GM23248 (cell line): ENCODE measurements around the gene SLC51B. TPM values are rescaled to one million over a fixed set of nuclear protein-coding genes. Genes with fewer than 3 reads are reported as not detected.

Experiments used
- DNase-seq: peaks from one replicate; pipeline ENCODE4 v3.0.0-alpha.2; 2015
- H2AFZ ChIP-seq: fragments of 200-600 bp; sonication (generic); 2 replicates; pipeline ENCODE4 v1.6.1; 2016; ENCODE audit warnings: antibody characterized with exemption
- H3F3A ChIP-seq: fragments of 200-600 bp; sonication (generic); 2 replicates; pipeline ENCODE4 v1.6.1; 2016; ENCODE audit warnings: mild to moderate bottlenecking, antibody characterized with exemption, mixed run types; ENCODE audit not compliant: insufficient read depth
- H3K27ac ChIP-seq: fragments of 200-600 bp; sonication (generic); 2 replicates; pipeline ENCODE4 v1.5.1; 2016; ENCODE audit warnings: mild to moderate bottlenecking
- H3K27me3 ChIP-seq: fragments of 200-600 bp; sonication (generic); replicated peaks from 2 replicates; pipeline ENCODE4 v1.6.1; 2016; ENCODE audit warnings: mild to moderate bottlenecking; ENCODE audit not compliant: insufficient read depth
- H3K36me3 ChIP-seq: fragments of 200-600 bp; sonication (generic); 2 replicates; pipeline ENCODE4 v1.6.1; 2016; ENCODE audit warnings: low read depth, mild to moderate bottlenecking
- H3K4me1 ChIP-seq: fragments of 200-600 bp; sonication (generic); 2 replicates; pipeline ENCODE4 v1.6.1; 2016; ENCODE audit warnings: mild to moderate bottlenecking; ENCODE audit not compliant: insufficient read depth
- H3K4me2 ChIP-seq: fragments of 200-600 bp; sonication (generic); one replicate; pipeline ENCODE4 v1.6.1; 2016; ENCODE audit warnings: mild to moderate bottlenecking; ENCODE audit not compliant: unreplicated experiment
- H3K4me3 ChIP-seq: fragments of 200-600 bp; sonication (generic); 2 replicates; pipeline ENCODE4 v1.5.1; 2016; ENCODE audit warnings: mild to moderate bottlenecking
- H3K79me2 ChIP-seq: fragments of 200-600 bp; sonication (generic); 2 replicates; pipeline ENCODE4 v1.6.1; 2016; ENCODE audit warnings: mild to moderate bottlenecking; ENCODE audit not compliant: insufficient read depth
- H3K9ac ChIP-seq: fragments of 200-600 bp; sonication (generic); 2 replicates; pipeline ENCODE4 v1.6.1; 2016; ENCODE audit warnings: mild to moderate bottlenecking
- H3K9me2 ChIP-seq: fragments of 200-600 bp; sonication (generic); 2 replicates; pipeline ENCODE4 v1.6.1; 2016; ENCODE audit warnings: mixed run types, mild to moderate bottlenecking, moderate library complexity; ENCODE audit not compliant: insufficient read depth
- H3K9me3 ChIP-seq: fragments of 200-600 bp; sonication (generic); one replicate; pipeline ENCODE4 v1.6.1; 2017; ENCODE audit warnings: low read depth
- H4K20me1 ChIP-seq: fragments of 200-600 bp; sonication (generic); 2 replicates; pipeline ENCODE4 v1.6.0; 2016; ENCODE audit not compliant: insufficient read depth
- EZH2 ChIP-seq: fragments of 200-600 bp; sonication (generic); IDR thresholded peaks from 2 replicates; pipeline ENCODE4 v1.6.1; 2018; ENCODE audit warnings: antibody characterized with exemption, mild to moderate bottlenecking; ENCODE audit not compliant: insufficient read depth, poor library complexity, severe bottlenecking
- EZH2phosphoT487 ChIP-seq: fragments of 200-600 bp; sonication (generic); IDR thresholded peaks from 2 replicates; pipeline ENCODE4 v1.6.1; 2018; ENCODE audit warnings: antibody characterized with exemption, moderate library complexity, mild to moderate bottlenecking, low read depth; ENCODE audit not compliant: insufficient read depth
- WGBS, 2 experiments: methylation state at CpG; one replicate each; pipeline ENCODE4 v1.1.6; 2015 to 2017; ENCODE audit warnings: low lambda C conversion rate in 2 of 2, low coverage in 1 of 2; ENCODE audit errors: missing lambda C conversion rate in 2 of 2; 5-methylcytosine and 5-hydroxymethylcytosine counted together
- in situ Hi-C: fragments of 300-500 bp; cut with MboI; formaldehyde crosslinking; loops from 2 replicates; pipeline ENCODE4 v1.15.0; 2020
- polyA plus RNA-seq: library from polyadenylated mRNA; unstranded; fragments of >200 nt; fragmentation: Nextera tagmentation; extraction: Ambion mirVana; gene quantifications from 2 replicates; pipeline ENCODE4 v1.2.1, GENCODE V29; 2016
- total RNA-seq: library from RNA; depleted of rRNA; stranded (reverse); fragments of >200 nt; shearing (Covaris generic); gene quantifications from 2 replicates; pipeline ENCODE4 v1.2.3, GENCODE V29; 2014

The SLC51B gene
- total and polyA plus RNA-seq, 2 experiments from 2014 or later: not detected

- WGBS, 2 experiments: 85 to 98% methylated on average over 1 of the region's 1 CpG
- H2AFZ ChIP-seq: no peak overlapping the region
- H3K4me2 ChIP-seq: no peak overlapping the region
- H3K9me3 ChIP-seq: no peaks in the 10 kb centered on the region
- no peaks in the 10 kb centered on the region for H3K79me2 ChIP-seq
- TF ChIP-seq EZH2phosphoT487: no peak
- TF ChIP-seq EZH2: no peak
- no peak overlapping the region for H3K27ac ChIP-seq
- no peaks in the 10 kb centered on the region for H3F3A ChIP-seq
- H3K4me1 ChIP-seq: no peaks in the 10 kb centered on the region
- in situ Hi-C loops: no loop called here
- H3K9ac ChIP-seq: no peak overlapping the region
- no peaks in the 10 kb centered on the region for H3K27me3 ChIP-seq
- DNase-seq: no peak
- H3K36me3 ChIP-seq: no peaks in the 10 kb centered on the region
- no peaks in the 10 kb centered on the region for H4K20me1 ChIP-seq
- H3K4me3 ChIP-seq: no peak overlapping the region
- no peaks in the 10 kb centered on the region for H3K9me2 ChIP-seq
Observed at GRCh38 chr15:65037309-65037708, 7.9 kb upstream of the SLC51B start.

- no peak overlapping the region for H3K4me2 ChIP-seq
- H2AFZ ChIP-seq: no peak overlapping the region
- no peak for DNase-seq
- WGBS, 2 experiments: 94 to 97% methylated on average over 3 of the region's 3 CpGs
- no peaks in the 10 kb centered on the region for H4K20me1 ChIP-seq
- no peak overlapping the region for H3K9ac ChIP-seq
- TF ChIP-seq EZH2phosphoT487: no peak
- TF ChIP-seq EZH2: no peak
- no peaks in the 10 kb centered on the region for H3K36me3 ChIP-seq
- no peak overlapping the region for H3K4me3 ChIP-seq
- in situ Hi-C loops: no loop called here
- H3K9me3 ChIP-seq: no peaks in the 10 kb centered on the region
- peaks cover 7% of the 10 kb centered on the region; the same call in 1 of the 2 replicates for H3F3A ChIP-seq
- H3K9me2 ChIP-seq: no peaks in the 10 kb centered on the region
- no peaks in the 10 kb centered on the region for H3K27me3 ChIP-seq
- H3K4me1 ChIP-seq: peaks cover 9% of the 10 kb centered on the region; the same call in 1 of the 2 replicates
- H3K27ac ChIP-seq: no peak overlapping the region
- no peaks in the 10 kb centered on the region for H3K79me2 ChIP-seq
Observed at GRCh38 chr15:65038428-65038827, 6.8 kb upstream of the SLC51B start.

GRCh38 chr15:65038836-65039235 lies 6.4 kb upstream of the SLC51B start:
- Histone ChIP-seq H3K4me1 (peaks cover 13% of the 10 kb centered on the region; the same call in 1 of the 2 replicates), H4K20me1 (no peaks in the 10 kb centered on the region), H3K27me3 (no peaks in the 10 kb centered on the region), H2AFZ (no peak overlapping the region), H3K4me2 (no peak overlapping the region), H3K9ac (no peak overlapping the region), H3K79me2 (no peaks in the 10 kb centered on the region), H3K36me3 (no peaks in the 10 kb centered on the region), H3F3A (peaks cover 12% of the 10 kb centered on the region; the same call in 1 of the 2 replicates), H3K9me2 (no peaks in the 10 kb centered on the region), H3K27ac (no peak overlapping the region), H3K9me3 (no peaks in the 10 kb centered on the region), H3K4me3 (no peak overlapping the region)
- DNase-seq: no peak
- in situ Hi-C loops: no loop called here
- TF ChIP-seq EZH2: no peak
- TF ChIP-seq EZH2phosphoT487: no peak
- WGBS, 2 experiments: 50 to 52% methylated on average over 5 of the region's 5 CpGs

- no peaks in the 10 kb centered on the region for H3K9me3 ChIP-seq
- in situ Hi-C loops: no loop called here
- H3K27ac ChIP-seq: no peak overlapping the region
Observed at GRCh38 chr15:65040461-65040860, 4.7 kb upstream of the SLC51B start.

GRCh38 chr15:65041787-65042186 lies 3.4 kb upstream of the SLC51B start:
- no peak overlapping the region for H3K27ac ChIP-seq
- in situ Hi-C loops: no loop called here
- no peak overlapping the region for H3K4me2 ChIP-seq
- no peak overlapping the region for H3K9ac ChIP-seq
- H4K20me1 ChIP-seq: no peaks in the 10 kb centered on the region
- 92 to 96% methylated on average over 2 of the region's 2 CpGs for whole genome bisulfite sequencing, 2 experiments
- DNase-seq: no peak
- peaks cover 21% of the 10 kb centered on the region; the same call in 1 of the 2 replicates for H3F3A ChIP-seq
- H3K4me1 ChIP-seq: peaks cover 25% of the 10 kb centered on the region
- H2AFZ ChIP-seq: no peak overlapping the region
- no peak overlapping the region for H3K4me3 ChIP-seq
- H3K36me3 ChIP-seq: no peaks in the 10 kb centered on the region
- no peaks in the 10 kb centered on the region for H3K79me2 ChIP-seq
- no peaks in the 10 kb centered on the region for H3K9me2 ChIP-seq
- TF ChIP-seq EZH2phosphoT487 (no peak), EZH2 (no peak)
- no peaks in the 10 kb centered on the region for H3K9me3 ChIP-seq
- H3K27me3 ChIP-seq: no peaks in the 10 kb centered on the region

More at GRCh38 chr15:65040461-65040860, 4.7 kb upstream of the SLC51B start:
- no peaks in the 10 kb centered on the region for H3K27me3 ChIP-seq
- H3K79me2 ChIP-seq: no peaks in the 10 kb centered on the region
- no peaks in the 10 kb centered on the region for H3K36me3 ChIP-seq
- no peaks in the 10 kb centered on the region for H3K9me2 ChIP-seq
- no peak overlapping the region for H3K4me2 ChIP-seq
- H3K4me3 ChIP-seq: no peak overlapping the region
- H4K20me1 ChIP-seq: no peaks in the 10 kb centered on the region
- DNase-seq: no peak
- no peak overlapping the region for H3K9ac ChIP-seq
- peaks cover 25% of the 10 kb centered on the region for H3K4me1 ChIP-seq
- TF ChIP-seq EZH2phosphoT487 (no peak), EZH2 (no peak)
- 68 to 75% methylated on average over 6 of the region's 6 CpGs for WGBS, 2 experiments
- H2AFZ ChIP-seq: no peak overlapping the region
- H3F3A ChIP-seq: peaks cover 21% of the 10 kb centered on the region; the same call in 1 of the 2 replicates
